ENCODE results near the gene YPEL1. TPM values are rescaled to one million over a fixed set of nuclear protein-coding genes. Genes with fewer than 3 reads are reported as not detected.

The YPEL1 gene
- total RNA-seq, 4 donors from 2014 or later: 2.3 to 13.7 (median 7.6) TPM

- intact Hi-C loops (cut with DNase I; ENCODE audit: low total_unique reads): no loop called here
- H3K4me3 ChIP-seq: no peak overlapping the region
- TF ChIP-seq POLR2A (IDR thresholded peaks at IDR 0.05): no peak
- no peak for TF ChIP-seq CTCF (IDR thresholded peaks at IDR 0.05)
- H3K27me3 ChIP-seq: no peaks in the 10 kb centered on the region
- H3K9me3 ChIP-seq: no peaks in the 10 kb centered on the region
- no peak overlapping the region for H3K27ac ChIP-seq
- DNase-seq: no peak
- no peaks in the 10 kb centered on the region for H3K36me3 ChIP-seq
- no peaks in the 10 kb centered on the region for H3K4me1 ChIP-seq
Measured at GRCh38 chr22:21708960-21709359, 26.6 kb downstream of the YPEL1 start.

GRCh38 chr22:21707677-21708076 is 27.9 kb downstream of the YPEL1 start:
- H3K27ac ChIP-seq: no peak overlapping the region
- no peaks in the 10 kb centered on the region for H3K4me1 ChIP-seq
- no peaks in the 10 kb centered on the region for H3K27me3 ChIP-seq
- no peaks in the 10 kb centered on the region for H3K9me3 ChIP-seq
- no peaks in the 10 kb centered on the region for H3K36me3 ChIP-seq
- TF ChIP-seq CTCF (IDR thresholded peaks at IDR 0.05) (no peak), POLR2A (IDR thresholded peaks at IDR 0.05) (no peak)
- H3K4me3 ChIP-seq: no peak overlapping the region
- intact Hi-C loops (cut with DNase I; ENCODE audit: low total_unique reads): no loop called here
- DNase-seq: no peak

DNA sequence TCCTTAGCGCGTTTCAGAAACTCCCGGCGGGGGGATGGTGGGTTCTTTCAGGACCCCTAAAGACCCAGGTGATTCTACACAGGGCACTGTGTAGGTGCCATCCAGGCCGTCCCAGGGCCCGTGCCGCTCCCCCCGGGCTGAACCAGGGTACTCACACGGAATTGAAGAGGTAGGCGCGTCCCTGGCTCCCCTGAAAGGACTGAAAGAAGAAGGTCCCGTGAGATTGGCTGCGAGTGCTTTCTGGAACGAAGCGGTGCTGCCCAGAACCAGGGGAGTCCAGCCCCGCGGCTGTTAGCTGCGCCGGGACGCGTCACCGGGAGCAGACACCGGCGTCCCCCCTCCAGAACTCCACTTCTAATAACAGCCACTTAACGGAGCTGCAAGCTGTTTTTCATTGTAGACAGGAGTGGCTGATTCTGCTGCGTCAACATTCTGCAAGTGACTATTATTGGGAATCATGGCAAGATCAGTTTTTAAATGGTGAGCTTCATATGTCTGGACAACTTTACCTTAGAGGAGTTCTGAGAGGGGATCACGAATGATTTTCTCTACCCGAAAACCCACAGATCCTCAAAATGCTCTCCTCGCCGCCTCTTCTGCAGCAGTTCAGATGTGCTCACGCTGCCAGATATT is 31.8 kb downstream of the YPEL1 start:
- no peaks in the 10 kb centered on the region for H3K9me3 ChIP-seq
- H3K4me1 ChIP-seq: peaks cover 0 to 8% of the 10 kb centered on the region in 2 donors
- intact Hi-C loops (cut with DNase I; ENCODE audit: low total_unique reads): no loop called here
- H3K27ac ChIP-seq: no peak overlapping the region
- no peaks in the 10 kb centered on the region for H3K36me3 ChIP-seq
- no peak overlapping the region for H3K4me3 ChIP-seq
- TF ChIP-seq CTCF (IDR thresholded peaks at IDR 0.05) (no peak), POLR2A (IDR thresholded peaks at IDR 0.05) (no peak)
- no peak for DNase-seq
- H3K27me3 ChIP-seq: no peaks in the 10 kb centered on the region

DNA sequence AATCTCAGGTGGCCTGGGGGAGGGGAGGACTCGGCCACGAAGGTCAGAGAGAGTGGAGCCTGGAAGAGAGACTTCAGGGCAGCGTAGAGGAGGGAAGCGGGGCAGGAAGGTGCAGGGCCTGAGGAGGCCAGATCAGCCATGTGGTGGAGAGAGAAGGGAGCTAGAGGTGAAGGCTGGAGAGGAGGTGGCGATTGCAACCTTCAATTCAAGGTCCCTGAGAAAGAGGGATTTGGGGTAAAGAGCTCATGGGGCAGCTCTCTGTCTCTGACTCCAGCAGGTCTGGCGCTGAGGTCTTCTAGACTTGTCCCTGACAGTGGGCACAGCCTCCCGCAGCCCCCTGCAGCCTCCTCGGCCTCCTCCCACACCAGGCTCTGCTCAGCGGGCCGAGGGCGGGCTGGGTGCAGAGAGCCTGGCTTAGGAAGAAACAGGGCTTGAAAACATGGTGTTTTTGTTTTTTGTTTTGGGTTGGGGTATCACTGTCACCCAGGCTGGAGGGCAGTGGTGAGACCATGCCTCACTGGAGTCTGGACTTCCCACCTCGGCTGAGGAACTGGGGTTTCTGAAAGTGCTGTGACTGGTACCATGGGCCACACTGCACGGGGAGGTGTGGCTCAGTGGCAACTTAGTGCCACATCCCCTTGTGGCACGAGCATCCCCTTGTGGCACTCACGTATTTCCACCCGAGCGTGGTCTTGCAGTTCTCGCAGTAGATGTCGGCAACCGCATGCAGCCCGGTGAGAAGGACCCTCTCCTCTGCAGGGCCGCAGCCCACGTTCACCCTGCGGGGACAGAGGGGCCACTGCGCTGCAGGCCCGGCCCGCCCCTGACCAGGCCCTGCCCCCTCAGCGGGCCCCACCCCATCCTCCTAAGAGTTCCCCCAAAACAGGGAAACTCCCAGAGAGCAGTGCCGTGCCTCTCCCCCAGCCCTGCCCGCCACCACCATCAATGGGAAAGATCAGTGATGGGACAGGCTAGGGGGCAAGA is 32.6 kb downstream of the YPEL1 start:
- Histone ChIP-seq H3K4me1 (peaks cover 0 to 8% of the 10 kb centered on the region in 2 donors), H3K9me3 (no peaks in the 10 kb centered on the region), H3K27me3 (no peaks in the 10 kb centered on the region), H3K4me3 (no peak overlapping the region), H3K27ac (no peak overlapping the region), H3K36me3 (no peaks in the 10 kb centered on the region)
- intact Hi-C loops (cut with DNase I; ENCODE audit: low total_unique reads): no loop called here
- DNase-seq: no peak
- TF ChIP-seq CTCF (IDR thresholded peaks at IDR 0.05): no peak

- intact Hi-C loops (cut with DNase I; ENCODE audit: low total_unique reads): no loop called here
Measured at GRCh38 chr22:21702094-21702493, 33.5 kb downstream of the YPEL1 start.

More at GRCh38 chr22:21702094-21702493, 33.5 kb downstream of the YPEL1 start:
- Histone ChIP-seq H3K9me3 (no peaks in the 10 kb centered on the region), H3K4me3 (no peak overlapping the region), H3K4me1 (peaks cover 0 to 8% of the 10 kb centered on the region in 2 donors), H3K27me3 (no peaks in the 10 kb centered on the region), H3K36me3 (no peaks in the 10 kb centered on the region), H3K27ac (no peak overlapping the region)
- no peak for DNase-seq
- TF ChIP-seq POLR2A (IDR thresholded peaks at IDR 0.05): no peak
- no peak for TF ChIP-seq CTCF (IDR thresholded peaks at IDR 0.05)

All from uterus (tissue), 4 donors.